HL-60 (cell line): ENCODE measurements around the gene MARCHF10.

ENCODE experiments used
- GABPA ChIP-seq: IDR thresholded peaks from 2 replicates; pipeline ENCODE4 v1.6.1; 2012; ENCODE audit warnings: low read depth
- POLR2AphosphoS5 ChIP-seq: IDR thresholded peaks from 2 replicates; pipeline ENCODE4 v1.6.1; 2012; ENCODE audit warnings: low read depth
- TF ChIP-seq, protein P1 (sequence below): IDR thresholded peaks from one replicate; pipeline ENCODE4 v1.5.1; 2011; ENCODE audit warnings: low read length, control low read depth, inconsistent platforms; ENCODE audit not compliant: insufficient read depth
- TF ChIP-seq, protein P2 (sequence below): IDR thresholded peaks from 2 replicates; pipeline ENCODE4 v1.6.1; 2012; ENCODE audit warnings: low read depth; ENCODE audit not compliant: insufficient replicate concordance

DNA sequence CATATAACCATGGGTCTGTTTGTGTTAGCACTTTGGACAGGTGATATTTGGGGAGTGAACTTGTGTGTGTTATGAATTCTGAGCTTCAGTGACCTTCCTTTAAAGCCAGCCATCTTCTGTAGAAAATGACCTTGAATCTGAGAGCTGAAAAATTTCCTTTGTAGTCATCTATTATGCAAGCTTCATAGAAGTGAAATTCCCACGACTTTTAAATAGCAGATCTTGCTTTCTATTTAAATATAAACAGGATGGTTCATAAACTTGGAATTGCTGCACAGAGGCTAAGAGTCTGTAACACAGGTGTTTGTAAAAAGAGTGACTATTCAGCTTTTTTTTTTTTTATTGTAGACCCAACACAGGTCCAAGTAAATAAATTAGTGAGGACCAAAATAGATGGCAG lies 85.5 kb downstream of the MARCHF10 start:
- TF ChIP-seq, protein P1, sequence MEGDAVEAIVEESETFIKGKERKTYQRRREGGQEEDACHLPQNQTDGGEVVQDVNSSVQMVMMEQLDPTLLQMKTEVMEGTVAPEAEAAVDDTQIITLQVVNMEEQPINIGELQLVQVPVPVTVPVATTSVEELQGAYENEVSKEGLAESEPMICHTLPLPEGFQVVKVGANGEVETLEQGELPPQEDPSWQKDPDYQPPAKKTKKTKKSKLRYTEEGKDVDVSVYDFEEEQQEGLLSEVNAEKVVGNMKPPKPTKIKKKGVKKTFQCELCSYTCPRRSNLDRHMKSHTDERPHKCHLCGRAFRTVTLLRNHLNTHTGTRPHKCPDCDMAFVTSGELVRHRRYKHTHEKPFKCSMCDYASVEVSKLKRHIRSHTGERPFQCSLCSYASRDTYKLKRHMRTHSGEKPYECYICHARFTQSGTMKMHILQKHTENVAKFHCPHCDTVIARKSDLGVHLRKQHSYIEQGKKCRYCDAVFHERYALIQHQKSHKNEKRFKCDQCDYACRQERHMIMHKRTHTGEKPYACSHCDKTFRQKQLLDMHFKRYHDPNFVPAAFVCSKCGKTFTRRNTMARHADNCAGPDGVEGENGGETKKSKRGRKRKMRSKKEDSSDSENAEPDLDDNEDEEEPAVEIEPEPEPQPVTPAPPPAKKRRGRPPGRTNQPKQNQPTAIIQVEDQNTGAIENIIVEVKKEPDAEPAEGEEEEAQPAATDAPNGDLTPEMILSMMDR = no peak
- TF ChIP-seq POLR2AphosphoS5 = no peak
- TF ChIP-seq, protein P2, sequence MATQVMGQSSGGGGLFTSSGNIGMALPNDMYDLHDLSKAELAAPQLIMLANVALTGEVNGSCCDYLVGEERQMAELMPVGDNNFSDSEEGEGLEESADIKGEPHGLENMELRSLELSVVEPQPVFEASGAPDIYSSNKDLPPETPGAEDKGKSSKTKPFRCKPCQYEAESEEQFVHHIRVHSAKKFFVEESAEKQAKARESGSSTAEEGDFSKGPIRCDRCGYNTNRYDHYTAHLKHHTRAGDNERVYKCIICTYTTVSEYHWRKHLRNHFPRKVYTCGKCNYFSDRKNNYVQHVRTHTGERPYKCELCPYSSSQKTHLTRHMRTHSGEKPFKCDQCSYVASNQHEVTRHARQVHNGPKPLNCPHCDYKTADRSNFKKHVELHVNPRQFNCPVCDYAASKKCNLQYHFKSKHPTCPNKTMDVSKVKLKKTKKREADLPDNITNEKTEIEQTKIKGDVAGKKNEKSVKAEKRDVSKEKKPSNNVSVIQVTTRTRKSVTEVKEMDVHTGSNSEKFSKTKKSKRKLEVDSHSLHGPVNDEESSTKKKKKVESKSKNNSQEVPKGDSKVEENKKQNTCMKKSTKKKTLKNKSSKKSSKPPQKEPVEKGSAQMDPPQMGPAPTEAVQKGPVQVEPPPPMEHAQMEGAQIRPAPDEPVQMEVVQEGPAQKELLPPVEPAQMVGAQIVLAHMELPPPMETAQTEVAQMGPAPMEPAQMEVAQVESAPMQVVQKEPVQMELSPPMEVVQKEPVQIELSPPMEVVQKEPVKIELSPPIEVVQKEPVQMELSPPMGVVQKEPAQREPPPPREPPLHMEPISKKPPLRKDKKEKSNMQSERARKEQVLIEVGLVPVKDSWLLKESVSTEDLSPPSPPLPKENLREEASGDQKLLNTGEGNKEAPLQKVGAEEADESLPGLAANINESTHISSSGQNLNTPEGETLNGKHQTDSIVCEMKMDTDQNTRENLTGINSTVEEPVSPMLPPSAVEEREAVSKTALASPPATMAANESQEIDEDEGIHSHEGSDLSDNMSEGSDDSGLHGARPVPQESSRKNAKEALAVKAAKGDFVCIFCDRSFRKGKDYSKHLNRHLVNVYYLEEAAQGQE = no peak
- no peak for TF ChIP-seq GABPA
